Measurements from ENCODE around the gene CDH16. TPM values are rescaled to one million over a fixed set of nuclear protein-coding genes. Genes with fewer than 3 reads are reported as not detected.

Gene CDH16
- total and polyA plus RNA-seq, 2 of the 13 experiments (the other 11 are each of a cell fraction or from before 2014, with no cell fraction given) = 2.7 to 3.9 TPM

GRCh38 chr16:66894948-66895688 lies 23.6 kb downstream of the CDH16 start (continued):
- TF ChIP-seq HMGXB4 (CRISPR knock-in tag; IDR thresholded peaks at IDR 0.05; ENCODE audit: borderline replicate concordance in 1 of 2, low read depth in 1 of 2) = peak; percentile 47 to 78; a peak in 2 of 4 replicates
- no peak for TF ChIP-seq PRMT3 (CRISPR knock-in tag; IDR thresholded peaks at IDR 0.05; ENCODE audit: borderline replicate concordance, low read depth)
- no peak for TF ChIP-seq HCFC1 (IDR thresholded peaks at IDR 0.05; ENCODE audit: low read depth, low read length)
- TF ChIP-seq ZMAT3 (CRISPR knock-in tag; conservative IDR thresholded peaks at IDR 0.05) = no peak
- TF ChIP-seq STAG1 (CRISPR knock-in tag; IDR thresholded peaks at IDR 0.05) = peak; percentile 99
- no peak for TF ChIP-seq E2F2 (CRISPR knock-in tag; IDR thresholded peaks at IDR 0.05; ENCODE audit: borderline replicate concordance)
- peak; percentile 44; the same call in 1 of the 2 replicates for TF ChIP-seq PHF8 (CRISPR knock-in tag; IDR thresholded peaks at IDR 0.05)
- TF ChIP-seq ZBTB44 (CRISPR knock-in tag; IDR thresholded peaks at IDR 0.05) = no peak
- TF ChIP-seq ZMYM3 (CRISPR knock-in tag; IDR thresholded peaks at IDR 0.05) = no peak
- TF ChIP-seq HMG20B (CRISPR knock-in tag; conservative IDR thresholded peaks at IDR 0.05) = no peak
- TF ChIP-seq ZNF678 (CRISPR knock-in tag; IDR thresholded peaks at IDR 0.05) = 0 out of 2 replicates have a peak, but pooled peaks have one; percentile 18
- no peak for TF ChIP-seq ZFP90 (CRISPR knock-in tag; IDR thresholded peaks at IDR 0.05; ENCODE audit: borderline replicate concordance)
- TF ChIP-seq ZNF891 (CRISPR knock-in tag; IDR thresholded peaks at IDR 0.05) = peak; percentile 74; the same call in 1 of the 2 replicates
- peak; percentile 97 for TF ChIP-seq SMC3 (IDR thresholded peaks at IDR 0.05; ENCODE audit: low read length)
- peak; percentile 63; the same call in 1 of the 2 replicates for TF ChIP-seq HDAC2 (CRISPR knock-in tag; IDR thresholded peaks at IDR 0.05)
- peak; percentile 63; the same call in 1 of the 2 replicates for TF ChIP-seq SALL1 (CRISPR knock-in tag; IDR thresholded peaks at IDR 0.05)
- TF ChIP-seq SRF (IDR thresholded peaks at IDR 0.05; ENCODE audit: low read depth, low read length) = no peak
- peak; percentile 77; the same call in 1 of the 2 replicates for TF ChIP-seq TFAP4 (IDR thresholded peaks at IDR 0.05; ENCODE audit: borderline replicate concordance, low read depth)
- TF ChIP-seq REST (IDR thresholded peaks at IDR 0.05; ENCODE audit: borderline replicate concordance in 1 of 2, low read depth in 1 of 2, low read length in 2 of 2) = no peak
- TF ChIP-seq ZNF775 (CRISPR knock-in tag; IDR thresholded peaks at IDR 0.05; ENCODE audit: borderline replicate concordance) = no peak

Data from HepG2 (cell line).